ENCODE results near the gene SIL1. TPM values are rescaled to one million over a fixed set of nuclear protein-coding genes. Genes with fewer than 3 reads are reported as not detected.

The SIL1 gene
- total and polyA plus RNA-seq, 9 of the 15 experiments (the other 6 are each of a cell fraction or from before 2014, with no cell fraction given): 1.3 to 30.5 (median 18.1) TPM

DNA sequence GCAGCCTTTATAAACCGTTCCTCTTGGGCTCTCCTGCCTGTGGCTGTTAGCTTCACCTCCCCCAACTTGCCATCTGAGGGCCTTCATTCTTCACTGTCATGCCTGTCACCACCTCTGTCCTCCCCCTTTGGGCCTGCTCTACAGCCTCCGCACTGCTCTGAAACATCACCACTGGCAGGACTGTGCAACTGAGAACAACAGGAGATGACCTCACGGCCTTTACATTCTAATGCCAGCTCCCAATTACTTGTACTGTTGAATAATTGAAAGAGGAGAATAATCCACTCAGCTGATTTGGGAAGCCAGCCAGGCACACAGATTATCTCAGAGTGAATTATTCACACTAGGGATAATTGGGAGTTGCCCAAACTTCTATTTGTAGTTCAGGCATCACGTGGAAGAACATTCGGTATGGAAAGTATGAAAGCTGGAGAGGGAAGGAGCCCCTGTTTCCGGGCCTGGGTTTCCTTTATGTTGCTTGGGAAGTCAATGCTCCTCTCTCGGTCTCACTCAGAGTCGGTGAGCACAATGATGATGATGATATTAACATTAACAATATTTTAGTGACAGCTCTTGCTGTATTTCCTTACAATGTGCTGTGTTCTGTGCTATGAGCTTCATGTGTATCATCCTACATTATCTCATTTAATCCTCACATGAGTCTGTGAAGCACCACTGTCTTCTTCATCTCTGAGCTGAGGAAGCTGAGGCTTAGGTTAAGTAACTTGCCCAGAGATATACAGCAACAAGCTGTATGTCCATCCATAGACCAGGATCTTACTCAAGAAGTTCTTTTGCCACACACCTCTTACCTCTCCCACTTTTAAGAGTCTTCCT lies 223.7 kb downstream of the SIL1 start (continued):
- TF ChIP-seq, protein P1, sequence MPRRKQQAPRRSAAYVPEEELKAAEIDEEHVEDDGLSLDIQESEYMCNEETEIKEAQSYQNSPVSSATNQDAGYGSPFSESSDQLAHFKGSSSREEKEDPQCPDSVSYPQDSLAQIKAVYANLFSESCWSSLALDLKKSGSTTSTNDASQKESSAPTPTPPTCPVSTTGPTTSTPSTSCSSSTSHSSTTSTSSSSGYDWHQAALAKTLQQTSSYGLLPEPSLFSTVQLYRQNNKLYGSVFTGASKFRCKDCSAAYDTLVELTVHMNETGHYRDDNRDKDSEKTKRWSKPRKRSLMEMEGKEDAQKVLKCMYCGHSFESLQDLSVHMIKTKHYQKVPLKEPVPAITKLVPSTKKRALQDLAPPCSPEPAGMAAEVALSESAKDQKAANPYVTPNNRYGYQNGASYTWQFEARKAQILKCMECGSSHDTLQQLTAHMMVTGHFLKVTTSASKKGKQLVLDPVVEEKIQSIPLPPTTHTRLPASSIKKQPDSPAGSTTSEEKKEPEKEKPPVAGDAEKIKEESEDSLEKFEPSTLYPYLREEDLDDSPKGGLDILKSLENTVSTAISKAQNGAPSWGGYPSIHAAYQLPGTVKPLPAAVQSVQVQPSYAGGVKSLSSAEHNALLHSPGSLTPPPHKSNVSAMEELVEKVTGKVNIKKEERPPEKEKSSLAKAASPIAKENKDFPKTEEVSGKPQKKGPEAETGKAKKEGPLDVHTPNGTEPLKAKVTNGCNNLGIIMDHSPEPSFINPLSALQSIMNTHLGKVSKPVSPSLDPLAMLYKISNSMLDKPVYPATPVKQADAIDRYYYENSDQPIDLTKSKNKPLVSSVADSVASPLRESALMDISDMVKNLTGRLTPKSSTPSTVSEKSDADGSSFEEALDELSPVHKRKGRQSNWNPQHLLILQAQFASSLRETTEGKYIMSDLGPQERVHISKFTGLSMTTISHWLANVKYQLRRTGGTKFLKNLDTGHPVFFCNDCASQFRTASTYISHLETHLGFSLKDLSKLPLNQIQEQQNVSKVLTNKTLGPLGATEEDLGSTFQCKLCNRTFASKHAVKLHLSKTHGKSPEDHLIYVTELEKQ (CRISPR knock-in tag; IDR thresholded peaks at IDR 0.05): 0 out of 2 replicates have a peak, but pooled peaks have one; percentile 51
- no peak for TF ChIP-seq NFE2L1 (tag; IDR thresholded peaks at IDR 0.05; ENCODE audit: borderline replicate concordance, low read depth)
- no peak for TF ChIP-seq ARID2 (IDR thresholded peaks at IDR 0.05)
- 0 out of 2 replicates have a peak, but pooled peaks have one; percentile 20 for TF ChIP-seq JUN (IDR thresholded peaks at IDR 0.05; ENCODE audit: borderline replicate concordance, low read depth, low read length)
- TF ChIP-seq JUN (CRISPR knock-in tag; IDR thresholded peaks at IDR 0.05; ENCODE audit: borderline replicate concordance): no peak
- TF ChIP-seq ESRRA (IDR thresholded peaks at IDR 0.05; ENCODE audit: borderline replicate concordance, low read depth): no peak
- TF ChIP-seq, protein P2, sequence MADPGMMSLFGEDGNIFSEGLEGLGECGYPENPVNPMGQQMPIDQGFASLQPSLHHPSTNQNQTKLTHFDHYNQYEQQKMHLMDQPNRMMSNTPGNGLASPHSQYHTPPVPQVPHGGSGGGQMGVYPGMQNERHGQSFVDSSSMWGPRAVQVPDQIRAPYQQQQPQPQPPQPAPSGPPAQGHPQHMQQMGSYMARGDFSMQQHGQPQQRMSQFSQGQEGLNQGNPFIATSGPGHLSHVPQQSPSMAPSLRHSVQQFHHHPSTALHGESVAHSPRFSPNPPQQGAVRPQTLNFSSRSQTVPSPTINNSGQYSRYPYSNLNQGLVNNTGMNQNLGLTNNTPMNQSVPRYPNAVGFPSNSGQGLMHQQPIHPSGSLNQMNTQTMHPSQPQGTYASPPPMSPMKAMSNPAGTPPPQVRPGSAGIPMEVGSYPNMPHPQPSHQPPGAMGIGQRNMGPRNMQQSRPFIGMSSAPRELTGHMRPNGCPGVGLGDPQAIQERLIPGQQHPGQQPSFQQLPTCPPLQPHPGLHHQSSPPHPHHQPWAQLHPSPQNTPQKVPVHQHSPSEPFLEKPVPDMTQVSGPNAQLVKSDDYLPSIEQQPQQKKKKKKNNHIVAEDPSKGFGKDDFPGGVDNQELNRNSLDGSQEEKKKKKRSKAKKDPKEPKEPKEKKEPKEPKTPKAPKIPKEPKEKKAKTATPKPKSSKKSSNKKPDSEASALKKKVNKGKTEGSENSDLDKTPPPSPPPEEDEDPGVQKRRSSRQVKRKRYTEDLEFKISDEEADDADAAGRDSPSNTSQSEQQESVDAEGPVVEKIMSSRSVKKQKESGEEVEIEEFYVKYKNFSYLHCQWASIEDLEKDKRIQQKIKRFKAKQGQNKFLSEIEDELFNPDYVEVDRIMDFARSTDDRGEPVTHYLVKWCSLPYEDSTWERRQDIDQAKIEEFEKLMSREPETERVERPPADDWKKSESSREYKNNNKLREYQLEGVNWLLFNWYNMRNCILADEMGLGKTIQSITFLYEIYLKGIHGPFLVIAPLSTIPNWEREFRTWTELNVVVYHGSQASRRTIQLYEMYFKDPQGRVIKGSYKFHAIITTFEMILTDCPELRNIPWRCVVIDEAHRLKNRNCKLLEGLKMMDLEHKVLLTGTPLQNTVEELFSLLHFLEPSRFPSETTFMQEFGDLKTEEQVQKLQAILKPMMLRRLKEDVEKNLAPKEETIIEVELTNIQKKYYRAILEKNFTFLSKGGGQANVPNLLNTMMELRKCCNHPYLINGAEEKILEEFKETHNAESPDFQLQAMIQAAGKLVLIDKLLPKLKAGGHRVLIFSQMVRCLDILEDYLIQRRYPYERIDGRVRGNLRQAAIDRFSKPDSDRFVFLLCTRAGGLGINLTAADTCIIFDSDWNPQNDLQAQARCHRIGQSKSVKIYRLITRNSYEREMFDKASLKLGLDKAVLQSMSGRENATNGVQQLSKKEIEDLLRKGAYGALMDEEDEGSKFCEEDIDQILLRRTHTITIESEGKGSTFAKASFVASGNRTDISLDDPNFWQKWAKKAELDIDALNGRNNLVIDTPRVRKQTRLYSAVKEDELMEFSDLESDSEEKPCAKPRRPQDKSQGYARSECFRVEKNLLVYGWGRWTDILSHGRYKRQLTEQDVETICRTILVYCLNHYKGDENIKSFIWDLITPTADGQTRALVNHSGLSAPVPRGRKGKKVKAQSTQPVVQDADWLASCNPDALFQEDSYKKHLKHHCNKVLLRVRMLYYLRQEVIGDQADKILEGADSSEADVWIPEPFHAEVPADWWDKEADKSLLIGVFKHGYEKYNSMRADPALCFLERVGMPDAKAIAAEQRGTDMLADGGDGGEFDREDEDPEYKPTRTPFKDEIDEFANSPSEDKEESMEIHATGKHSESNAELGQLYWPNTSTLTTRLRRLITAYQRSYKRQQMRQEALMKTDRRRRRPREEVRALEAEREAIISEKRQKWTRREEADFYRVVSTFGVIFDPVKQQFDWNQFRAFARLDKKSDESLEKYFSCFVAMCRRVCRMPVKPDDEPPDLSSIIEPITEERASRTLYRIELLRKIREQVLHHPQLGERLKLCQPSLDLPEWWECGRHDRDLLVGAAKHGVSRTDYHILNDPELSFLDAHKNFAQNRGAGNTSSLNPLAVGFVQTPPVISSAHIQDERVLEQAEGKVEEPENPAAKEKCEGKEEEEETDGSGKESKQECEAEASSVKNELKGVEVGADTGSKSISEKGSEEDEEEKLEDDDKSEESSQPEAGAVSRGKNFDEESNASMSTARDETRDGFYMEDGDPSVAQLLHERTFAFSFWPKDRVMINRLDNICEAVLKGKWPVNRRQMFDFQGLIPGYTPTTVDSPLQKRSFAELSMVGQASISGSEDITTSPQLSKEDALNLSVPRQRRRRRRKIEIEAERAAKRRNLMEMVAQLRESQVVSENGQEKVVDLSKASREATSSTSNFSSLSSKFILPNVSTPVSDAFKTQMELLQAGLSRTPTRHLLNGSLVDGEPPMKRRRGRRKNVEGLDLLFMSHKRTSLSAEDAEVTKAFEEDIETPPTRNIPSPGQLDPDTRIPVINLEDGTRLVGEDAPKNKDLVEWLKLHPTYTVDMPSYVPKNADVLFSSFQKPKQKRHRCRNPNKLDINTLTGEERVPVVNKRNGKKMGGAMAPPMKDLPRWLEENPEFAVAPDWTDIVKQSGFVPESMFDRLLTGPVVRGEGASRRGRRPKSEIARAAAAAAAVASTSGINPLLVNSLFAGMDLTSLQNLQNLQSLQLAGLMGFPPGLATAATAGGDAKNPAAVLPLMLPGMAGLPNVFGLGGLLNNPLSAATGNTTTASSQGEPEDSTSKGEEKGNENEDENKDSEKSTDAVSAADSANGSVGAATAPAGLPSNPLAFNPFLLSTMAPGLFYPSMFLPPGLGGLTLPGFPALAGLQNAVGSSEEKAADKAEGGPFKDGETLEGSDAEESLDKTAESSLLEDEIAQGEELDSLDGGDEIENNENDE (IDR thresholded peaks at IDR 0.05; ENCODE audit: low read depth, low read length): no peak
- TF ChIP-seq NFXL1 (CRISPR knock-in tag; IDR thresholded peaks at IDR 0.05): 0 out of 2 replicates have a peak, but pooled peaks have one; percentile 28
- TF ChIP-seq OTX1 (CRISPR knock-in tag; IDR thresholded peaks at IDR 0.05): peak; percentile 95
- no peak for TF ChIP-seq GTF2E2 (tag; IDR thresholded peaks at IDR 0.05)
- TF ChIP-seq NR2C2 (CRISPR knock-in tag; IDR thresholded peaks at IDR 0.05): no peak
- TF ChIP-seq NR2C2 (tag; IDR thresholded peaks at IDR 0.05): peak; percentile 75; the same call in 1 of the 2 replicates
